ENCODE results near the gene PHF5A.

GRCh38 chr22:41508770-41509170 lies 40.3 kb upstream of the PHF5A start:
- TF ChIP-seq RFX5 (IDR thresholded peaks at IDR 0.05) (no peak), CTCF (IDR thresholded peaks at IDR 0.05) (no peak), CHD2 (IDR thresholded peaks at IDR 0.05; ENCODE audit: low read length, partially characterized antibody) (no peak), SMC3 (IDR thresholded peaks at IDR 0.05) (no peak), E2F6 (IDR thresholded peaks at IDR 0.05; ENCODE audit: borderline replicate concordance, low read depth) (no peak), POLR2A (IDR thresholded peaks at IDR 0.05; ENCODE audit: low read length) (no peak), NFE2L2 (conservative IDR thresholded peaks at IDR 0.05; ENCODE audit: low read length) (no peak), EP300 (IDR thresholded peaks at IDR 0.05) (no peak)

Measured in A549 (cell line).